ENCODE measurements around the gene CYB5RL.
"Not testable (repeated sequence)": the region's sequence is repeated elsewhere in the genome, so short reads cannot be mapped to it uniquely, and the experiment has no call there.

CYB5RL gene

DNA sequence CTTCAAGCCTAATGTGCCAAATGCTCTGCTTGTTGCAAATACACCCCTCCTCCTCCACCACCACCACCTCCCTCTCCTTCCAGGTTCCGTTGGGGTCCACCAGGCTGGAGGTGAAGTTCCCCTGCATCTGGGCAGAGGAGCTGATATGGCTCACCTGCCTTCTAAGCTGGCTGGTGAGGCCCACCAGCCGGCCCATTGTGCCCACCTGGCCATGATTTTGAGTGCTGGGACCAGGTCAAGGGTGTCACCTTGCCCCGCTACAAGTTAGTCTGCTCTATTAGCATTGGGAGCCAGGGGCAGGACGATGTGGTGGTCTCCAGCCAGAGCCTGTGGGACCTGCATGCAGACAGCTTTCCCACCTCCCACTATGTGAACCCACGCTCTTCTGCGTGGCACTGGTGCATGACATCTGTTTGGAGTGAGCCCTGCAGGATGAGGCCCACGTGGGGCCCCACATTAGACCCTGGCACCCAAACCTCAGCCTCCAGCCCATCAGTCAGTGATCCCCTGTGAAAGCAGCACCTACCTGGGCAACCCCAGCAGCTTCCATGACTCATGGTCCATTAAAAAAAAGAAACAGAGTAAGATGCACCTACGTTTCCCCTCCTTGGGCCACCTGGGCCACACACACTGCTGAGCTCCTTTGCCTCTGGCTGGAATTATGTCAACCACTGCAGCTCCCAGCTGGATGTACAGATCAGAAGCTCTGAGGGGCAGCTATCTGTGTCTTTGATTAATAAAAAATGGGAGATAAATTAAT is 31.4 kb downstream of the CYB5RL start:
- DNase-seq (ENCODE audit: insufficient read length, low spot score) (no peak), FAIRE-seq (no peak)
- TF ChIP-seq PAX5 (IDR thresholded peaks at IDR 0.05; ENCODE audit: insufficient read depth, low read length, severe bottlenecking) (no peak), POU2F2 (IDR thresholded peaks at IDR 0.05; ENCODE audit: low read depth, low read length) (no peak), TAF1 (IDR thresholded peaks at IDR 0.05; ENCODE audit: low read depth, low read length) (no peak), SPI1 (IDR thresholded peaks at IDR 0.05; ENCODE audit: low read depth, low read length) (no peak), POLR2A (IDR thresholded peaks at IDR 0.05; ENCODE audit: low read depth, low read length) (no peak), POLR2AphosphoS5 (IDR thresholded peaks at IDR 0.05; ENCODE audit: low read depth, low read length) (no peak)

DNA sequence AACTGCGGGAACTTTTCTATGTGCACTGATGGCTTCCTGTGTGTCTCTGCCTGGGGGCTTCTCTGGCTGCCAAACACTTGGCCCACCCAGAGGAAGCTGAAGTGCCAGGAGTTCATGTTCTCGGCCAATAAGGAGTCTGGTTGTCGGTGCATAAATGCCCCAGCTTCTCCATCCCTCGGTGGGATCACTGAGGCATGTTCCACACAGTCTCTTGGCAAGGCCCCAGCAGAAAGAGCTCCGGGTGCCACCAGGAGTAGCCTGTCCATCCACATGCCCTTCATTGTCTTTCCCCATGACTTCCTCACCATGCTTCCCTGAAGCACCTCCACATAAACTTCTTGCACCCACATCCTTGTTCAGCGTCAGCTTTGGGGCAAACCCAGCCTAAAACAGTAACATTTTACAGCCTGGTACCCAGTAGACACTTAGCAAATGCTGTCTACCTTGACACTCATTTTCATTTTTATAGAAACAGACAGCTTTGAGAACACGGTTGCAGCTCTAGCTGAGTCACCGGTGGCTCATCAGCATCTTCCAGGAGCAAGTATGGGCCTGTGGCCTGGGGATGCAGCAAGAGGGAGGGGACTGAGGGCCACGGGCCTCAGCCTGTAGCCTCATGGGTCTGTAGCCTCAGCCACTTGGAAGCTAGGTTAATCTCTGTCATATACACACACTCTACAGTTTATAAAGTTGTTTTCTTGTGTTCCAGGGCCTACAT is 32.2 kb downstream of the CYB5RL start:
- TF ChIP-seq POLR2A (IDR thresholded peaks at IDR 0.05; ENCODE audit: low read depth, low read length) (no peak), TAF1 (IDR thresholded peaks at IDR 0.05; ENCODE audit: low read depth, low read length) (no peak), POLR2AphosphoS5 (IDR thresholded peaks at IDR 0.05; ENCODE audit: low read depth, low read length) (no peak)
- DNase-seq (ENCODE audit: insufficient read length, low spot score) (no peak), FAIRE-seq (no peak)

DNA sequence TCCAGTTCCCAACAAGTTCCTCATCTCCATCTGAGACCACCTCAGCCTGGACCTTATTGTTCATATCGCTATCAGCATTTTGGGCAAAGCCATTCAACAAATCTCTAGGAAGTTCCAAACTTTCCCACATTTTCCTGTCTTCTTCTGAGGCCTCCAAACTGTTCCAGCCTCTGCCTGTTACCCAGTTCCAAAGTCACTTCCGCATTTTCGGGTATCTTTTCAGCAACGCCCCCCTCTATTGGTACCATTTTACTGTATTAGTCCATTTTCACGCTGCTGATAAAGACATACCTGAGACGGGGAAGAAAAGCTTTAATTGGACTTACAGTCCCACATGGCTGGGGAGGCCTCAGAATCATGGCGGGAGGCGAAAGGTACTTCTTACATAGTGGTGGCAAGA is 33.5 kb downstream of the CYB5RL start:
- FAIRE-seq; DNase-seq (ENCODE audit: insufficient read length, low spot score): not testable (repeated sequence)

DNA sequence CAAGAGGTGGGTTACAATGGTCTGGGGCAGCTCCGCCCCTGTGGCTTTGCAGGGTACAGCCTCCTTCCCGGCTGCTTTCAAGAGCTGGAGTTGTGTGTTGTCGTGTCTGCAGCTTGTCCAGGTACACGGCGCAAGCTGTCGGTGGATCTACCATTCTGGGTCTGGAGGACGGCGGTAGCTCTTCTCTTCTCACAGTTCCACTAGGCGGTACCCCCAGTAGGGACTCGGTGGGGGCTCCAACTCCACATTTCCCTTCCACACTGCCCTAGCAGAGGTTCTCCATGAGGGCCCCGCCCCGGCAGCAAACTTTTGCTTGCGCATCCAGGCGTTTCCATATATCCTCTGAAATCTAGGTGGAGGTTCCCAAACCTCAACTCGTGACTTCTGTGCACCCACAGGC is 34.7 kb downstream of the CYB5RL start:
- FAIRE-seq (no peak), DNase-seq (ENCODE audit: insufficient read length, low spot score) (no peak)
- no peak for TF ChIP-seq TAF1 (IDR thresholded peaks at IDR 0.05; ENCODE audit: low read depth, low read length)
- no peak for TF ChIP-seq PAX5 (IDR thresholded peaks at IDR 0.05; ENCODE audit: insufficient read depth, low read length, severe bottlenecking)
- TF ChIP-seq POU2F2 (IDR thresholded peaks at IDR 0.05; ENCODE audit: low read depth, low read length), result no peak
- TF ChIP-seq SPI1 (IDR thresholded peaks at IDR 0.05; ENCODE audit: low read depth, low read length), result no peak
- TF ChIP-seq POLR2AphosphoS5 (IDR thresholded peaks at IDR 0.05; ENCODE audit: low read depth, low read length), result no peak
- no peak for TF ChIP-seq POLR2A (IDR thresholded peaks at IDR 0.05; ENCODE audit: low read depth, low read length)

GRCh38 chr1:54163573-54163972 is 36.3 kb downstream of the CYB5RL start:
- TF ChIP-seq POLR2A (IDR thresholded peaks at IDR 0.05; ENCODE audit: low read depth, low read length) (no peak), POLR2AphosphoS5 (IDR thresholded peaks at IDR 0.05; ENCODE audit: low read depth, low read length) (no peak), POU2F2 (IDR thresholded peaks at IDR 0.05; ENCODE audit: low read depth, low read length) (no peak), TAF1 (IDR thresholded peaks at IDR 0.05; ENCODE audit: low read depth, low read length) (no peak), PAX5 (IDR thresholded peaks at IDR 0.05; ENCODE audit: insufficient read depth, low read length, severe bottlenecking) (no peak), SPI1 (IDR thresholded peaks at IDR 0.05; ENCODE audit: low read depth, low read length) (no peak)
- no peak for FAIRE-seq
- no peak for DNase-seq (ENCODE audit: insufficient read length, low spot score)

- TF ChIP-seq POU2F2 (IDR thresholded peaks at IDR 0.05; ENCODE audit: low read depth, low read length), result no peak
- no peak for TF ChIP-seq SPI1 (IDR thresholded peaks at IDR 0.05; ENCODE audit: low read depth, low read length)
- no peak for TF ChIP-seq POLR2A (IDR thresholded peaks at IDR 0.05; ENCODE audit: low read depth, low read length)
- no peak for TF ChIP-seq PAX5 (IDR thresholded peaks at IDR 0.05; ENCODE audit: insufficient read depth, low read length, severe bottlenecking)
- TF ChIP-seq TAF1 (IDR thresholded peaks at IDR 0.05; ENCODE audit: low read depth, low read length), result no peak
- no peak for TF ChIP-seq POLR2AphosphoS5 (IDR thresholded peaks at IDR 0.05; ENCODE audit: low read depth, low read length)
- FAIRE-seq, result no peak
- DNase-seq (ENCODE audit: insufficient read length, low spot score), result no peak
Observed at GRCh38 chr1:54163051-54163450, 36.8 kb downstream of the CYB5RL start.

DNA sequence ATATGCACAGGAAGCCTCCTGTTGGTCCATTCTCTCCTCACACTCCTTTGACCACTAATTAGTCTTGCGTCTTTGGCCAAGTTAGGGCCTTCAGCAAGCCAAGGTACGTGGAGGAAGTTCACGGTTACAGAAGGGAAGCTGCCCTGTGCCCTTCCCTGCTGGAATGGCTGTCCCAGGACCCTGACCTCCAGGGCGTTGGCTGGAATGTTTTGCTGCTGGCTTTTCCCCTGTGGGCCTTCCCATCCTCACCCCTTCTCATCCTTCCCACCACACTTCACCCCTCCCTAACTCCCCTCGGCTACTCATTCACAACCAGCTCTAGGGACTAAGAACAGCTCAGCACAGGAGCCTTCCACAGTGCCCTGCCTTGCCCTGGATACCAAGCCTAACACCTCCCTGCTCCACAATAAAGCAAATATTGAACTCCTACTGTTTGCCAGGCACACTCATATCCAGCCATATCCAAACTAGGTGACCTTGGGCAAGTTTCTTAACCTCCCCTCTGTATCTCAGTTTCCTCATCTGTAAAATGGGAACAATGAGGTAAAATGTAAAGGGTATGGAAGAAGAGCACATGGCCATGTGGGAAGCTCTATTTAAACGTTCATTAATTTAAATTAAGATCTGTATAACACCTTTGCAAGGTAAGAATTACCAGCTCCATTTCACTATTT is 38.2 kb downstream of the CYB5RL start:
- DNase-seq (ENCODE audit: insufficient read length, low spot score), result no peak
- no peak for FAIRE-seq
- TF ChIP-seq POLR2A (IDR thresholded peaks at IDR 0.05; ENCODE audit: low read depth, low read length) (no peak), PAX5 (IDR thresholded peaks at IDR 0.05; ENCODE audit: insufficient read depth, low read length, severe bottlenecking) (no peak), TAF1 (IDR thresholded peaks at IDR 0.05; ENCODE audit: low read depth, low read length) (no peak), SPI1 (IDR thresholded peaks at IDR 0.05; ENCODE audit: low read depth, low read length) (no peak), POLR2AphosphoS5 (IDR thresholded peaks at IDR 0.05; ENCODE audit: low read depth, low read length) (no peak), POU2F2 (IDR thresholded peaks at IDR 0.05; ENCODE audit: low read depth, low read length) (no peak)

DNA sequence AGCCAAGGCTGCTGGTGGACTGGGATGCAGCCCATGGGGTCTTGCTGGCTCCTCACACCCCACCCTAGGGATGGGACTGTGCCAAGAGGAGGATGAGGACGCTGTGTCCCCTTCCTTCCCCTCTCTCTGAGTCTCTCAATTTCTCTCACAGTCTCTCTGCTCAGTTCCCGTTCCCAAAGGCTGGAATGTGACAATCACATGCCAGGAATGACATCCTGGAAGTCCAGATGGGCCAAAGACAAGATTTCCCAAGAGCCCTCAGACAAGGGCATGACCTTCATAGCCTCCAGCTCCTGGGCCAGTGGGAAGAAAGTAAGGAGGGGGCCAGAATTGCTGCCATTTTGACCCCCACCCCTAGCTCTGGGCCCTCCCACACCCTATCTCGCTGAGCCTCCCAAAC is 39.5 kb downstream of the CYB5RL start:
- TF ChIP-seq SPI1 (IDR thresholded peaks at IDR 0.05; ENCODE audit: low read depth, low read length), result no peak
- no peak for TF ChIP-seq POU2F2 (IDR thresholded peaks at IDR 0.05; ENCODE audit: low read depth, low read length)
- no peak for TF ChIP-seq POLR2AphosphoS5 (IDR thresholded peaks at IDR 0.05; ENCODE audit: low read depth, low read length)
- TF ChIP-seq TAF1 (IDR thresholded peaks at IDR 0.05; ENCODE audit: low read depth, low read length), result no peak
- TF ChIP-seq POLR2A (IDR thresholded peaks at IDR 0.05; ENCODE audit: low read depth, low read length), result no peak
- TF ChIP-seq PAX5 (IDR thresholded peaks at IDR 0.05; ENCODE audit: insufficient read depth, low read length, severe bottlenecking), result no peak
- no peak for DNase-seq (ENCODE audit: insufficient read length, low spot score)
- no peak for FAIRE-seq

DNA sequence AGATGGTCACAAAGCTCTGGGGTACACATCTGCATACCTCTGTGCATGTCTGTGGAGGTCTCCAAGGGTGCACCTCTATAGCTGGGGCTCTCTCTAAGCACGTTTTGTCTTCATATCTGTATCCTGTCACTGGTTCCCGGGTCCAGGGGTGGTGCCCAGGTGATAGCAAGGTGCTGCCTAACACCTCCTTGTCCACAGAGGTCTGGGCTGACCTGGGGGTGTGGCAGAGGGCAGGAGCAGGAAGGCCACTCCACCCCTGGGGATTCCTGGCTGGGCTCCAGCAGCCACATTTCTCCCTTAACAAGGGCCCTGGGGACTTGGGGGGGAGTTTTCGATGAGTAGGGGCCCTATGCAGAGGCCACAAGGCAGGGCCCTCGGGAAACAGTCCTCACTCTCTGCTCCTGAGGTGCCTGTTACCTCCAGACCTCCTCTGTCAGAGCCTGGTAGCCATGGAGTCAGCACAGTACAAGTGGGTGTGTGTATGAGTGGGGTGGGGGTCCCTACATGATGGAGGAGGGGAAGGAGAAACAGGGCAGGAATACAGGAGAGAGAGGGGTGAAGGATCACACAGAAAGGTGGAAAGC is 40.0 kb downstream of the CYB5RL start:
- FAIRE-seq (no peak), DNase-seq (ENCODE audit: insufficient read length, low spot score) (no peak)
- TF ChIP-seq POLR2AphosphoS5 (IDR thresholded peaks at IDR 0.05; ENCODE audit: low read depth, low read length), result no peak
- TF ChIP-seq PAX5 (IDR thresholded peaks at IDR 0.05; ENCODE audit: insufficient read depth, low read length, severe bottlenecking), result no peak
- no peak for TF ChIP-seq TAF1 (IDR thresholded peaks at IDR 0.05; ENCODE audit: low read depth, low read length)
- TF ChIP-seq POLR2A (IDR thresholded peaks at IDR 0.05; ENCODE audit: low read depth, low read length), result no peak
- TF ChIP-seq POU2F2 (IDR thresholded peaks at IDR 0.05; ENCODE audit: low read depth, low read length), result no peak
- TF ChIP-seq SPI1 (IDR thresholded peaks at IDR 0.05; ENCODE audit: low read depth, low read length), result no peak

Measured in GM12891 (cell line).